Endothelial cell of umbilical vein (primary cell): ENCODE measurements around the gene LGALS3BP. TPM values are rescaled to one million over a fixed set of nuclear protein-coding genes. Genes with fewer than 3 reads are reported as not detected.
"Not testable (repeated sequence)": the region's sequence is repeated elsewhere in the genome, so short reads cannot be mapped to it uniquely, and the experiment has no call there.

Experiments
- BruUV-seq: library from RNA; stranded (reverse); fragments of 400-500 nt; replicated peaks from 2 replicates; lab custom pipeline; 2021; lab: Mats Ljungman, UMichigan
- CTCF ChIA-PET: fragments of 300-600, 350-600 bp; sonication (Branson Sonifier 250); formaldehyde crosslinking; loops from one replicate; lab custom pipeline; 2021; ENCODE audit warnings: antibody characterized with exemption, inconsistent platforms; lab: Charles Lee
- POLR2A ChIA-PET: fragments of 300-600, 350-600 bp; sonication (Branson Sonifier 250); formaldehyde crosslinking; loops from one replicate; lab custom pipeline; 2021; ENCODE audit warnings: antibody characterized with exemption, inconsistent platforms; lab: Charles Lee
- DNase-seq: peaks from one replicate; pipeline ENCODE4 v3.0.0-alpha.2; 2011; ENCODE audit warnings: low read depth, low spot score
- FAIRE-seq: peaks from 2 replicates; lab custom pipeline; 2011; peaks lifted over from hg19 to GRCh38; lab: Jason Lieb, UNC
- H2AFZ ChIP-seq: 2 replicates; pipeline ENCODE4 v1.6.0; 2012; ENCODE audit warnings: low read depth, low read length, control low read depth, inconsistent platforms
- H3K27ac ChIP-seq: 2 replicates; pipeline ENCODE4 v1.5.1; 2011; ENCODE audit warnings: low read depth, mild to moderate bottlenecking, control low read depth, low read length, moderate library complexity; ENCODE audit not compliant: insufficient read depth
- H3K27me3 ChIP-seq, 2 experiments: 2 replicates each; pipeline versions ENCODE4 v1.6.0 to v1.6.1; 2011; ENCODE audit warnings: low read length in 2 of 2, mixed read lengths in 1 of 2; ENCODE audit not compliant: control insufficient read depth in 2 of 2, insufficient read depth in 2 of 2
- H3K36me3 ChIP-seq, 2 experiments: 2 replicates in 1 of 2; 3 replicates in 1 of 2; pipeline ENCODE4 v1.5.1; 2011; ENCODE audit warnings: low read length in 2 of 2, mild to moderate bottlenecking in 1 of 2, moderate library complexity in 1 of 2; ENCODE audit not compliant: control insufficient read depth in 2 of 2, insufficient read depth in 2 of 2; ENCODE audit errors: extremely low read depth in 1 of 2
- H3K4me1 ChIP-seq: 3 replicates; pipeline ENCODE4 v1.5.1; 2011; ENCODE audit warnings: mild to moderate bottlenecking, low read length; ENCODE audit not compliant: control insufficient read depth, insufficient read depth; ENCODE audit errors: extremely low read depth
- H3K4me2 ChIP-seq: 2 replicates; pipeline ENCODE4 v1.6.1; 2011; ENCODE audit warnings: low read length, control low read depth, mixed read lengths; ENCODE audit not compliant: insufficient read depth
- H3K4me3 ChIP-seq, 3 experiments: fragments of 200-600 bp in 1 of 3; sonication (generic), shearing (Covaris generic) in 1 of 3; replicated peaks in 1 of 3; 2 replicates each; pipeline ENCODE4 v1.5.1; 2011 to 2016; ENCODE audit warnings: control low read depth in 3 of 3, low read length in 3 of 3, mild to moderate bottlenecking in 2 of 3, inconsistent platforms in 1 of 3, low read depth in 1 of 3, moderate library complexity in 1 of 3; ENCODE audit not compliant: insufficient read depth in 1 of 3
- H3K79me2 ChIP-seq: 2 replicates; pipeline ENCODE4 v1.6.0; 2012; ENCODE audit warnings: low read length, inconsistent platforms; ENCODE audit not compliant: control insufficient read depth, insufficient read depth
- H3K9ac ChIP-seq: replicated peaks from 2 replicates; pipeline ENCODE3; 2011; ENCODE audit warnings: low read length, control low read depth; ENCODE audit not compliant: insufficient read depth; ENCODE audit errors: extremely low read depth
- H3K9me1 ChIP-seq: replicated peaks from 3 replicates; pipeline ENCODE4 v1.6.0; 2011; ENCODE audit warnings: mild to moderate bottlenecking, low read length; ENCODE audit not compliant: control insufficient read depth, insufficient read depth; ENCODE audit errors: extremely low read depth
- H3K9me3 ChIP-seq: replicated peaks from 2 replicates; pipeline ENCODE4 v1.5.1; 2012; ENCODE audit warnings: low read length, inconsistent platforms; ENCODE audit not compliant: control insufficient read depth, insufficient read depth
- H4K20me1 ChIP-seq: replicated peaks from 2 replicates; pipeline ENCODE3; 2011; ENCODE audit warnings: mild to moderate bottlenecking, low read length; ENCODE audit not compliant: control insufficient read depth, insufficient read depth; ENCODE audit errors: extremely low read depth
- CTCF ChIP-seq, 2 donors: IDR thresholded peaks; 1 replicate in 1 of 2; 2 replicates in 1 of 2; pipeline ENCODE4 v1.5.1; 2011; ENCODE audit warnings: low read length in 2 of 2, mild to moderate bottlenecking in 2 of 2, moderate library complexity in 2 of 2, control low read depth in 1 of 2, inconsistent platforms in 1 of 2, low read depth in 1 of 2; ENCODE audit not compliant: insufficient read depth in 1 of 2; ENCODE audit errors: extremely low read depth in 1 of 2
- EZH2 ChIP-seq: IDR thresholded peaks from 2 replicates; pipeline ENCODE4 v1.6.1; 2012; ENCODE audit warnings: borderline replicate concordance, low read depth, mild to moderate bottlenecking, moderate library complexity, low read length, inconsistent platforms; ENCODE audit not compliant: severe bottlenecking
- FOS ChIP-seq: IDR thresholded peaks from 2 replicates; pipeline ENCODE4 v1.6.1; 2011; ENCODE audit warnings: mild to moderate bottlenecking, low read length, moderate library complexity, borderline replicate concordance; ENCODE audit not compliant: insufficient read depth
- GATA2 ChIP-seq: IDR thresholded peaks from 2 replicates; pipeline ENCODE4 v1.7.0; 2011; ENCODE audit warnings: low read depth, mild to moderate bottlenecking, moderate library complexity, mixed read lengths, low read length; ENCODE audit not compliant: insufficient read length, insufficient read depth
- JUN ChIP-seq: IDR thresholded peaks from 2 replicates; pipeline ENCODE4 v1.6.1; 2011; ENCODE audit warnings: borderline replicate concordance, low read depth; ENCODE audit not compliant: insufficient read length, insufficient read depth
- MYC ChIP-seq: IDR thresholded peaks from one replicate; pipeline ENCODE4 v1.6.1; 2011; ENCODE audit warnings: mild to moderate bottlenecking, low read depth, low read length
- POLR2A ChIP-seq: IDR thresholded peaks from 2 replicates; pipeline ENCODE4 v1.6.1; 2012; ENCODE audit warnings: low read depth, mild to moderate bottlenecking, control low read depth, low read length
- POLR2AphosphoS5 ChIP-seq: IDR thresholded peaks from 2 replicates; pipeline ENCODE4 v1.6.1; 2012; ENCODE audit warnings: low read depth, mild to moderate bottlenecking, control low read depth, low read length, moderate library complexity; ENCODE audit not compliant: insufficient read depth
- dilution Hi-C: fragments of 300-500 bp; cut with MboI; formaldehyde crosslinking; loops from one replicate; pipeline ENCODE4 v1.15.0; 2019; ENCODE audit warnings: low sequenced_read_pairs; ENCODE audit not compliant: extremely low pct_ligation_motif_present
- intact Hi-C: fragments of 100-400 bp; cut with micrococcal nuclease; formaldehyde crosslinking; loops from one replicate; pipeline ENCODE4 v1.10.0; 2022
- polyA plus RNA-seq, 4 experiments: library from polyadenylated mRNA; depleted of rRNA in 3 of 4; stranded (reverse) in 3 of 4; unstranded in 1 of 4; fragments of >200 nt; gene quantifications; 2 replicates each; pipeline versions ENCODE4 v1.2.1 to v1.2.3, GENCODE V29; 2011 to 2012; ENCODE audit warnings: missing spikeins in 1 of 4
- total RNA-seq: library from RNA; stranded (reverse); gene quantifications from 2 replicates; pipeline ENCODE4 v1.2.3, GENCODE V29; 2021
- TF ChIP-seq, protein P1 (sequence below): IDR thresholded peaks from 2 replicates; pipeline ENCODE4 v1.6.1; 2011; ENCODE audit not compliant: insufficient read depth, insufficient read length

Gene LGALS3BP
- total and polyA plus RNA-seq, 2 donors (not counting 3 experiments of a cell fraction or from before 2014, with no cell fraction given): 0.77 to 1.3 TPM

GRCh38 chr17:78963378-78963777 lies 16.3 kb downstream of the LGALS3BP start:
- Histone ChIP-seq H3K9ac (no peak overlapping the region), H3K79me2 (no peaks in the 10 kb centered on the region), H4K20me1 (no peaks in the 10 kb centered on the region), H3K4me2 (no peak overlapping the region), H3K4me3 (no peak overlapping the region), H3K27ac (no peak overlapping the region), H3K4me1 (no peaks in the 10 kb centered on the region), H3K9me3 (no peaks in the 10 kb centered on the region), H3K36me3 (no peaks in the 10 kb centered on the region), H2AFZ (no peak overlapping the region), H3K9me1 (no peaks in the 10 kb centered on the region), H3K27me3 (no peaks in the 10 kb centered on the region)
- TF ChIP-seq JUN: no peak
- TF ChIP-seq, protein P1, sequence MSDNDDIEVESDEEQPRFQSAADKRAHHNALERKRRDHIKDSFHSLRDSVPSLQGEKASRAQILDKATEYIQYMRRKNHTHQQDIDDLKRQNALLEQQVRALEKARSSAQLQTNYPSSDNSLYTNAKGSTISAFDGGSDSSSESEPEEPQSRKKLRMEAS: no peak
- no peak for TF ChIP-seq POLR2AphosphoS5
- TF ChIP-seq MYC: no peak
- TF ChIP-seq CTCF (IDR thresholded peaks at IDR 0.05; ENCODE audit: extremely low read depth in 1 of 2, insufficient read depth in 1 of 2, low read depth in 1 of 2, low read length in 2 of 2): no peak
- no peak for TF ChIP-seq EZH2
- TF ChIP-seq POLR2A: no peak
- TF ChIP-seq GATA2: no peak
- TF ChIP-seq FOS: no peak
- intact Hi-C loops: no loop called here
- POLR2A ChIA-PET: no interaction called here
- BruUV-seq: no TSS peak
- DNase-seq (no peak), FAIRE-seq (no peak)
- CTCF ChIA-PET: interaction anchor here (1.4 to 2.3 kb wide), 3 partner anchors 8 to 97 kb away, joined by 6 to 9 read pairs (median 7); no protein-coding TSS in a partner anchor
- dilution Hi-C loops: no loop called here

GRCh38 chr17:78962984-78963348 lies 16.8 kb downstream of the LGALS3BP start:
- POLR2A ChIA-PET, BruUV-seq, H3K27me3 ChIP-seq, H3K4me2 ChIP-seq, H3K9me1 ChIP-seq, H4K20me1 ChIP-seq, intact Hi-C loops, DNase-seq, H3K4me3 ChIP-seq, H3K36me3 ChIP-seq, H3K9me3 ChIP-seq, H3K27ac ChIP-seq, FAIRE-seq, dilution Hi-C loops, H2AFZ ChIP-seq, H3K4me1 ChIP-seq, H3K79me2 ChIP-seq, H3K9ac ChIP-seq: not testable (repeated sequence)
- CTCF ChIA-PET: interaction anchor here (0.7 to 1.5 kb wide), 2 partner anchors 8 to 46 kb away, joined by 3 to 9 read pairs; no protein-coding TSS in a partner anchor
